DND-41 (cell line): ENCODE data around the gene PHC2.

Source experiments
- ATAC-seq: fragments of 200-7000 bp; cut with Tn5 transposase; 3 replicates; pipeline ENCODE4 v1.9.1; 2021; ENCODE audit warnings: low read depth; ENCODE audit not compliant: insufficient read depth
- DNase-seq: peaks from one replicate; pipeline ENCODE4 v3.0.0-alpha.2; 2020
- H2AFZ ChIP-seq: 2 replicates; pipeline ENCODE4 v1.6.0; 2012; ENCODE audit warnings: low read depth, low read length
- H3K27ac ChIP-seq: 2 replicates; pipeline ENCODE4 v1.5.1; 2012; ENCODE audit warnings: low read length, inconsistent platforms
- H3K27me3 ChIP-seq: fragments of 200-600 bp; sonication (generic); 2 replicates; pipeline ENCODE4 v1.6.0; 2012; ENCODE audit warnings: low read length, mild to moderate bottlenecking, inconsistent platforms; ENCODE audit not compliant: insufficient read depth, poor library complexity
- H3K36me3 ChIP-seq: 2 replicates; pipeline ENCODE4 v1.5.1; 2012; ENCODE audit warnings: low read length, inconsistent platforms; ENCODE audit not compliant: insufficient read depth
- H3K4me1 ChIP-seq: 2 replicates; pipeline ENCODE4 v1.5.1; 2012; ENCODE audit warnings: mild to moderate bottlenecking, low read length; ENCODE audit not compliant: insufficient read depth
- H3K4me2 ChIP-seq: 2 replicates; pipeline ENCODE4 v1.6.0; 2012; ENCODE audit warnings: mild to moderate bottlenecking, moderate library complexity, low read length, inconsistent platforms; ENCODE audit not compliant: insufficient read depth
- H3K4me3 ChIP-seq, 2 experiments: fragments of 200-600 bp in 1 of 2; shearing (Covaris generic) in 1 of 2; 2 replicates each; pipeline ENCODE4 v1.5.1; 2012 to 2016; ENCODE audit warnings: inconsistent platforms in 2 of 2, low read length in 2 of 2, mild to moderate bottlenecking in 2 of 2, low read depth in 1 of 2, moderate library complexity in 1 of 2
- H3K79me2 ChIP-seq: 2 replicates; pipeline ENCODE4 v1.6.0; 2012; ENCODE audit warnings: low read length, inconsistent platforms; ENCODE audit not compliant: insufficient read depth
- H3K9ac ChIP-seq: 2 replicates; pipeline ENCODE4 v1.6.0; 2012; ENCODE audit warnings: low read depth, mild to moderate bottlenecking, inconsistent platforms, low read length, moderate library complexity
- H3K9me3 ChIP-seq: 2 replicates; pipeline ENCODE4 v1.5.1; 2012; ENCODE audit warnings: low read length, moderate library complexity, mild to moderate bottlenecking, inconsistent platforms; ENCODE audit not compliant: insufficient read depth, severe bottlenecking
- H4K20me1 ChIP-seq: 2 replicates; pipeline ENCODE4 v1.6.0; 2012; ENCODE audit warnings: low read length; ENCODE audit not compliant: insufficient read depth
- EZH2 ChIP-seq: IDR thresholded peaks from 3 replicates; pipeline ENCODE4 v1.6.1; 2012; ENCODE audit warnings: borderline replicate concordance, low read depth, mild to moderate bottlenecking, moderate library complexity, low read length, inconsistent platforms; ENCODE audit not compliant: severe bottlenecking
- TF ChIP-seq, protein P1 (sequence below): IDR thresholded peaks from 2 replicates; pipeline ENCODE4 v1.5.1; 2012; ENCODE audit warnings: borderline replicate concordance, low read length, moderate library complexity, mild to moderate bottlenecking; ENCODE audit not compliant: poor library complexity, severe bottlenecking; ENCODE audit errors: extremely low read depth

Gene PHC2

DNA sequence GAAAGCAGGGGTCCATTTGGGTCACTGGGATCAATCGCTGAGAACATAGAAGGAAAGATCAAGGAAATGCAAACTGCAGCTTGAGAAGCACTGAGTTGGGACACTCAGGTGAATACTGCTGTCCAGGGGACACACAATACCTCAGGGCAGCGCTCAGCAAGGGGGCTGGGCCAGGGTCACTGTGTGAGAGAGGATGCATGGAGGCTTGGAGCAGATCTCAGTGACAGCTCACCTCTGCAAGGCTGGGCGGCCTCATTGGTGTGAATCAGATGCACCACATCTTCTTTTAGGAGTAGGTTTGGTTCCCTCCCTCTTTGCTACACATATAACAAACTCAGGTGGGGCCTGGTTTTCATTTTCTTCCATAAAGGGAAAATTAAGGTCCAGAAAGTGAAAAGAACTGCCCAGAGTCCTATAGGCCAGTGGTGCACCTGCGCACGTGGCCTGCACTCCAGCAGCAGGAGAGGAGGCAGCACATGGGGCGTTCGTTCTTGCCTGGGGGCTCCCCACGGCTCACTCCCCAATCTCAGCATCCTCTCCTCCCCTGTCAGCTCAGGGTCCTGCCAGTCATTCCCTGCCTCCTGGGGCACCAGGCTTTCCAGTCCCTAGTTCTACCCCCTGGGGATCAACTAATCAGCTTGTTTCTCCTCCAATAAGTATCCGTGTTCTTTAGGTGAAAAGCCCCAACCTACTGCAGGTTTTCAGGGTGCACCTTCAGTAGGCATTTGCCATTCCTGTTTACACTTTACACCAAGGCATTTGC, 111.5 kb downstream of the PHC2 start:
- TF ChIP-seq, protein P1, sequence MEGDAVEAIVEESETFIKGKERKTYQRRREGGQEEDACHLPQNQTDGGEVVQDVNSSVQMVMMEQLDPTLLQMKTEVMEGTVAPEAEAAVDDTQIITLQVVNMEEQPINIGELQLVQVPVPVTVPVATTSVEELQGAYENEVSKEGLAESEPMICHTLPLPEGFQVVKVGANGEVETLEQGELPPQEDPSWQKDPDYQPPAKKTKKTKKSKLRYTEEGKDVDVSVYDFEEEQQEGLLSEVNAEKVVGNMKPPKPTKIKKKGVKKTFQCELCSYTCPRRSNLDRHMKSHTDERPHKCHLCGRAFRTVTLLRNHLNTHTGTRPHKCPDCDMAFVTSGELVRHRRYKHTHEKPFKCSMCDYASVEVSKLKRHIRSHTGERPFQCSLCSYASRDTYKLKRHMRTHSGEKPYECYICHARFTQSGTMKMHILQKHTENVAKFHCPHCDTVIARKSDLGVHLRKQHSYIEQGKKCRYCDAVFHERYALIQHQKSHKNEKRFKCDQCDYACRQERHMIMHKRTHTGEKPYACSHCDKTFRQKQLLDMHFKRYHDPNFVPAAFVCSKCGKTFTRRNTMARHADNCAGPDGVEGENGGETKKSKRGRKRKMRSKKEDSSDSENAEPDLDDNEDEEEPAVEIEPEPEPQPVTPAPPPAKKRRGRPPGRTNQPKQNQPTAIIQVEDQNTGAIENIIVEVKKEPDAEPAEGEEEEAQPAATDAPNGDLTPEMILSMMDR: no peak
- TF ChIP-seq EZH2: no peak
- Histone ChIP-seq H3K27ac (no peak overlapping the region), H3K4me3 (no peak overlapping the region), H3K36me3 (peaks cover 17% of the 10 kb centered on the region), H3K79me2 (no peaks in the 10 kb centered on the region), H3K9ac (no peak overlapping the region), H3K27me3 (no peaks in the 10 kb centered on the region), H3K4me2 (no peak overlapping the region), H3K4me1 (no peaks in the 10 kb centered on the region), H2AFZ (no peak overlapping the region), H4K20me1 (peaks cover 11% of the 10 kb centered on the region), H3K9me3 (no peaks in the 10 kb centered on the region)
- DNase-seq (no peak), ATAC-seq (no peak)

DNA sequence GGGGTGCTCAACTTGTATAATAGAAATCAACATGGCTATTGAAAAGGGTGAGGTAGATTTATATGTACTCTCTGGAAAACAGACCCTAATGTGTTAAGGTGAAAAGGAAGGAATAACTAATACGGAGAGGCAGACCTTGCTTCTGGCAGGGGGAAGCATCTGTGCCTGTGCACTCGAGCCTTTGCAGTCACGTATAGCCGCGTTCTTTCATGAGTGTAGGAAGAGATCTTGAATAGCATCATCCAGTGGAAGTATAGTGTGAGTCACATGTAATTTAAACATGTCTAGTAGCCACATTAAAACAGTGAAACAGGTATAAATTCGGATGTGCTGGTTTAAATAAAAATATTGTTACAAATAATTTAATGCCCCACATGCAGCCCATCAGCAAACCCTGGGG, 112.9 kb downstream of the PHC2 start:
- H3K9me3 ChIP-seq: no peaks in the 10 kb centered on the region
- no peaks in the 10 kb centered on the region for H3K4me1 ChIP-seq
- H3K79me2 ChIP-seq: no peaks in the 10 kb centered on the region
- no peak overlapping the region for H3K9ac ChIP-seq
- H4K20me1 ChIP-seq: peaks cover 5% of the 10 kb centered on the region; the same call in 1 of the 2 replicates
- no peak overlapping the region for H3K4me2 ChIP-seq
- TF ChIP-seq, protein P1: no peak
- no peak for TF ChIP-seq EZH2
- no peak for DNase-seq
- no peaks in the 10 kb centered on the region for H3K27me3 ChIP-seq
- H3K36me3 ChIP-seq: peaks cover 3% of the 10 kb centered on the region; the same call in 1 of the 2 replicates
- no peak for ATAC-seq
- no peak overlapping the region for H2AFZ ChIP-seq
- no peak overlapping the region for H3K27ac ChIP-seq
- H3K4me3 ChIP-seq: no peak overlapping the region

DNA sequence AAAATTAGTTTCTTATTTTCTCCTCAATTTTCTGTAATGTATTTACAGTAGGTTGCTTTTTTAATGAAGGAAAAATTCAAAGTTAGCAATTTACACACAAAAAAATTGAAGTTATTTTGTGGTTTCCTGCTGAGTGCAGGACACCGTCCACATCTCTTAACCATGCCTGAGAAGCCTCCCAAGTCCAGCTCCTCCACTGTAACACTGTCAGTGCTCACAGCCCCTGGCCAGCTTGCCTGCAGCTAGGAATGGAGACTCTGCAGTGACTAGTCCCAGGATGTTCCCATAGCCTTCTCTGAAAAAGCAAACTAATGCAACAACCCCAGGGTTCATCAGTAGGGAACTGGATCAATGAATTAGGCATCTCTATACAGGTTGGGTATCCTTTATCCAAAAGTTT, 113.5 kb downstream of the PHC2 start:
- no peaks in the 10 kb centered on the region for H3K4me1 ChIP-seq
- H4K20me1 ChIP-seq: peaks cover 5% of the 10 kb centered on the region; the same call in 1 of the 2 replicates

More for the DNA sequence above, 113.5 kb downstream of the PHC2 start:
- Histone ChIP-seq H3K9me3 (no peaks in the 10 kb centered on the region), H3K9ac (no peak overlapping the region), H3K36me3 (no peaks in the 10 kb centered on the region), H3K4me2 (no peak overlapping the region), H3K27me3 (no peaks in the 10 kb centered on the region), H3K27ac (no peak overlapping the region), H2AFZ (no peak overlapping the region), H3K79me2 (no peaks in the 10 kb centered on the region), H3K4me3 (no peak overlapping the region)
- ATAC-seq (no peak), DNase-seq (no peak)
- TF ChIP-seq EZH2: no peak
- TF ChIP-seq, protein P1: no peak
